HL-60 (cell line): ENCODE measurements around the gene NEFH.

ENCODE experiments used
- DNase-seq, 2 experiments: peaks; one replicate each; pipeline ENCODE4 v3.0.0-alpha.2; 2010 to 2020; ENCODE audit warnings: low read depth in 1 of 2, low spot score in 1 of 2
- H3K27ac ChIP-seq: fragments of 250-450 bp; sonication (Bioruptor Pico); replicated peaks from 2 replicates; pipeline ENCODE4 v1.5.1; 2020; ENCODE audit warnings: mild to moderate bottlenecking, moderate library complexity
- H3K27me3 ChIP-seq: fragments of 250-450 bp; sonication (Bioruptor Pico); 2 replicates; pipeline ENCODE4 v1.5.1; 2021; ENCODE audit warnings: mild to moderate bottlenecking, moderate library complexity; ENCODE audit not compliant: insufficient read depth, poor library complexity, severe bottlenecking
- H3K4me3 ChIP-seq: replicated peaks from 2 replicates; pipeline ENCODE4 v1.5.1; 2011; ENCODE audit warnings: mild to moderate bottlenecking, control low read depth, low read length; ENCODE audit not compliant: insufficient read depth
- GABPA ChIP-seq: IDR thresholded peaks from 2 replicates; pipeline ENCODE4 v1.6.1; 2012; ENCODE audit warnings: low read depth
- POLR2AphosphoS5 ChIP-seq: IDR thresholded peaks from 2 replicates; pipeline ENCODE4 v1.6.1; 2012; ENCODE audit warnings: low read depth
- SPI1 ChIP-seq: IDR thresholded peaks from 2 replicates; pipeline ENCODE4 v1.6.1; 2012; ENCODE audit warnings: low read depth, mild to moderate bottlenecking, borderline replicate concordance
- TF ChIP-seq, protein P1 (sequence below): IDR thresholded peaks from one replicate; pipeline ENCODE4 v1.5.1; 2011; ENCODE audit warnings: low read length, control low read depth, inconsistent platforms; ENCODE audit not compliant: insufficient read depth
- TF ChIP-seq, protein P2 (sequence below): IDR thresholded peaks from 2 replicates; pipeline ENCODE4 v1.6.1; 2012; ENCODE audit warnings: low read depth; ENCODE audit not compliant: insufficient replicate concordance

NEFH gene

DNA sequence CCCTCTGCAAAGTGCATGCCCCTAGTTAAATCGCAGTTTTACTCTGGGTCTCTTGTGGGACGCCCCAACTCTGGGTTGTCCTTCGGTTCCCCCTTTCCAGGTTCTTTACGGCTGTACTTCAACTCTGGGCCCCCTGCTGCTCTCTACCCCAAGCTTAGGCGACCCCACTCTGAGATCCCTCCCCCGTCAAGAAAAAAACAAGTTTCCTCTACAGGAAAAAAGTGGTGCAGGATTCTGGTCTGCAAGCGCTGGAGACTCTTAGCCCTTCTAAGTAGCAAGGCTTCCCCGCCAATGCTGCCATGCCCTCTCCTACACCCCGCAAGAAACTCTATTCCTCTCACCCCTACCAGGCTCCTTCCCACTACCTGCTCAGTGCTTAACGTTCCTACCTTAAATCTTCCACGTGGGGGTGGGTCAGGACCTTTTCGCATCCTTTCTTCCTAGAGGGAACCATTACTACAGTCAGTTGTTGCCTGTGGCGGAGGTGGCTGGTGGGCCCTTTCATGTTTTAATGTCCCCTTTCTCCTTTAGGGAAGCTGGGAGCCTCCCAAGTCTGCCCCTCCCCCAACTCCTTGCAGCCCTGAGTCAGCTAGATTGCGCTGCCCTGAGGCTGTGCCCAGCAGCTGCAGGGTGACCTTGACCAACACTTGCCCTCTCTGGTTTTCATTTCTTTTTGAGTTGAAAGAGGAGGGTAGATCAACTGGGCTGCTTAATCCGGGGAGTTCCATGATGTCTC, 1.4 kb downstream of the NEFH start:
- peak overlapping the region; percentile 35 for H3K4me3 ChIP-seq
- DNase-seq: peak in 1 of 2 experiments; percentile 35
- H3K27me3 ChIP-seq: no peaks in the 10 kb centered on the region
- H3K27ac ChIP-seq: peak overlapping the region; percentile 59
- TF ChIP-seq, protein P1, sequence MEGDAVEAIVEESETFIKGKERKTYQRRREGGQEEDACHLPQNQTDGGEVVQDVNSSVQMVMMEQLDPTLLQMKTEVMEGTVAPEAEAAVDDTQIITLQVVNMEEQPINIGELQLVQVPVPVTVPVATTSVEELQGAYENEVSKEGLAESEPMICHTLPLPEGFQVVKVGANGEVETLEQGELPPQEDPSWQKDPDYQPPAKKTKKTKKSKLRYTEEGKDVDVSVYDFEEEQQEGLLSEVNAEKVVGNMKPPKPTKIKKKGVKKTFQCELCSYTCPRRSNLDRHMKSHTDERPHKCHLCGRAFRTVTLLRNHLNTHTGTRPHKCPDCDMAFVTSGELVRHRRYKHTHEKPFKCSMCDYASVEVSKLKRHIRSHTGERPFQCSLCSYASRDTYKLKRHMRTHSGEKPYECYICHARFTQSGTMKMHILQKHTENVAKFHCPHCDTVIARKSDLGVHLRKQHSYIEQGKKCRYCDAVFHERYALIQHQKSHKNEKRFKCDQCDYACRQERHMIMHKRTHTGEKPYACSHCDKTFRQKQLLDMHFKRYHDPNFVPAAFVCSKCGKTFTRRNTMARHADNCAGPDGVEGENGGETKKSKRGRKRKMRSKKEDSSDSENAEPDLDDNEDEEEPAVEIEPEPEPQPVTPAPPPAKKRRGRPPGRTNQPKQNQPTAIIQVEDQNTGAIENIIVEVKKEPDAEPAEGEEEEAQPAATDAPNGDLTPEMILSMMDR: no peak
- 0 out of 2 replicates have a peak, but pooled peaks have one; percentile 5 for TF ChIP-seq POLR2AphosphoS5

DNA sequence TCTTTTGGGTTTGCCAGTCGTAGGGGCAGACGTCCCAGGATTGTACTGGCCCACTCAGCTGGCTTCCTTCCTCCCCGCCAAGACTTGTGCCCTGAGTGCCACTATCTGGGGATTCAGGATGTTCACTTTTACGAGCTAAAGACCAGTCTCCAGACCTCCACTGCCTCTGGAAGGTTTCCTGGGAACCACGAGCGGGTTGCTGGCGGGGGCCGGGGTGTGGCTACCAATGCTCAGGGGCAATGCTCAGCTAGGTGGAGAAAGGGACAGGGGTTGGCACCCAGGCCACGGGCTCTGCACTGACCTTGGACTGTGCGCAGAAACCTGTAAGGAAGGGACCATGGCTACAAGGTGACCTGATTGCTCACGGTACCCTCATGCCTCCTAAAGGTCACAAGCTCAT, 2.2 kb downstream of the NEFH start:
- TF ChIP-seq POLR2AphosphoS5 (no peak), GABPA (no peak), SPI1 (no peak)
- TF ChIP-seq, protein P2, sequence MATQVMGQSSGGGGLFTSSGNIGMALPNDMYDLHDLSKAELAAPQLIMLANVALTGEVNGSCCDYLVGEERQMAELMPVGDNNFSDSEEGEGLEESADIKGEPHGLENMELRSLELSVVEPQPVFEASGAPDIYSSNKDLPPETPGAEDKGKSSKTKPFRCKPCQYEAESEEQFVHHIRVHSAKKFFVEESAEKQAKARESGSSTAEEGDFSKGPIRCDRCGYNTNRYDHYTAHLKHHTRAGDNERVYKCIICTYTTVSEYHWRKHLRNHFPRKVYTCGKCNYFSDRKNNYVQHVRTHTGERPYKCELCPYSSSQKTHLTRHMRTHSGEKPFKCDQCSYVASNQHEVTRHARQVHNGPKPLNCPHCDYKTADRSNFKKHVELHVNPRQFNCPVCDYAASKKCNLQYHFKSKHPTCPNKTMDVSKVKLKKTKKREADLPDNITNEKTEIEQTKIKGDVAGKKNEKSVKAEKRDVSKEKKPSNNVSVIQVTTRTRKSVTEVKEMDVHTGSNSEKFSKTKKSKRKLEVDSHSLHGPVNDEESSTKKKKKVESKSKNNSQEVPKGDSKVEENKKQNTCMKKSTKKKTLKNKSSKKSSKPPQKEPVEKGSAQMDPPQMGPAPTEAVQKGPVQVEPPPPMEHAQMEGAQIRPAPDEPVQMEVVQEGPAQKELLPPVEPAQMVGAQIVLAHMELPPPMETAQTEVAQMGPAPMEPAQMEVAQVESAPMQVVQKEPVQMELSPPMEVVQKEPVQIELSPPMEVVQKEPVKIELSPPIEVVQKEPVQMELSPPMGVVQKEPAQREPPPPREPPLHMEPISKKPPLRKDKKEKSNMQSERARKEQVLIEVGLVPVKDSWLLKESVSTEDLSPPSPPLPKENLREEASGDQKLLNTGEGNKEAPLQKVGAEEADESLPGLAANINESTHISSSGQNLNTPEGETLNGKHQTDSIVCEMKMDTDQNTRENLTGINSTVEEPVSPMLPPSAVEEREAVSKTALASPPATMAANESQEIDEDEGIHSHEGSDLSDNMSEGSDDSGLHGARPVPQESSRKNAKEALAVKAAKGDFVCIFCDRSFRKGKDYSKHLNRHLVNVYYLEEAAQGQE: no peak
- TF ChIP-seq, protein P1: no peak
- no peak for DNase-seq
- Histone ChIP-seq H3K27ac (no peak overlapping the region), H3K27me3 (no peaks in the 10 kb centered on the region), H3K4me3 (no peak overlapping the region)

DNA sequence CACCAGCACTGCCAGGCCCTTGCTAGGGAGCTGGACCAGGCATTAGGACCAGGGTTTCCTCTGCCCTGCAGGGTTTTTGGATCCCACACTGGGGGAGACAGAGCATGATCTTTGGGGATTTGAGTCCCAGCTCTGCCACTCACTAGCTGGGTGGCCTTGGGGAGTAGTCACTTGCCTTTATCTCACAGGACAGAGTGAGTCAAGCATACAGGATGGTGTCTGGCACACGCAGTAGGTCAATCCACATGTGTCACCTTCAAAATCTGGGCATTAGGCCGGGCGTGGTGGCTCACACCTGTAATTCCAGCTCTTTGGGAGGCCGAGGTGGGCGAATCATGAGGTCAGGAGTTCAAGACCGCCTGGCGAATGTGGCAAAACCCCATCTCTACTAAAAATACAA, 2.7 kb downstream of the NEFH start:
- Histone ChIP-seq H3K27me3 (no peaks in the 10 kb centered on the region), H3K4me3 (no peak overlapping the region), H3K27ac (no peak overlapping the region)
- DNase-seq: no peak
- TF ChIP-seq, protein P1: no peak
- TF ChIP-seq GABPA (no peak), SPI1 (no peak), POLR2AphosphoS5 (no peak)
- TF ChIP-seq, protein P2: no peak

DNA sequence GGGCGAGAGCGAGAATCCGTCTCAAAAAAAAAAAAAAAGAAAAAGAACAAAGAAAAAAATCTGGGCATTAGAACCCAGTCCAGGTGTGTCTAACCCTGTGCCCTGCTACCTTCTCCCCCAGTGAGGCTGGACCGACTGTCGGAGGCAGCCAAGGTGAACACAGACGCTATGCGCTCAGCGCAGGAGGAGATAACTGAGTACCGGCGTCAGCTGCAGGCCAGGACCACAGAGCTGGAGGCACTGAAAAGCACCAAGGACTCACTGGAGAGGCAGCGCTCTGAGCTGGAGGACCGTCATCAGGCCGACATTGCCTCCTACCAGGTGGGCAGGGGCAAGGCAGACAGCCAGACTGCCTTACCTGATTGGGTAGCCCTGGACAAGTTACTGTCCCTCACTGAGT, 3.2 kb downstream of the NEFH start:
- Histone ChIP-seq H3K4me3 (no peak overlapping the region), H3K27ac (no peak overlapping the region), H3K27me3 (no peaks in the 10 kb centered on the region)
- TF ChIP-seq POLR2AphosphoS5: no peak
- TF ChIP-seq, protein P2: no peak
- no peak for TF ChIP-seq GABPA
- TF ChIP-seq, protein P1: no peak
- TF ChIP-seq SPI1: no peak
- DNase-seq: no peak
